HG03060 (cell line): ENCODE results near the gene LY6G6F.
A peak's percentile ranks its signal among the peaks of the same experiment; 100 is the strongest.

ENCODE experiments used
- ATAC-seq: cut with Tn5 transposase; IDR thresholded peaks from one replicate; pipeline ENCODE4 v1.9.1; 2021; ENCODE audit warnings: low read depth, moderate number of reproducible peaks; ENCODE audit not compliant: unreplicated experiment

Gene LY6G6F

GRCh38 chr6:31722173-31722572 lies 15.5 kb downstream of the LY6G6F start:
- no peak for ATAC-seq

GRCh38 chr6:31723245-31723979 lies 16.7 kb downstream of the LY6G6F start, which contains the start of gene MPIG6B:
Gene MPIG6B (plus strand): TSS chr6:31723373. CDS start chr6:31723384, 11 bp downstream.
- ATAC-seq, result no peak

DNA sequence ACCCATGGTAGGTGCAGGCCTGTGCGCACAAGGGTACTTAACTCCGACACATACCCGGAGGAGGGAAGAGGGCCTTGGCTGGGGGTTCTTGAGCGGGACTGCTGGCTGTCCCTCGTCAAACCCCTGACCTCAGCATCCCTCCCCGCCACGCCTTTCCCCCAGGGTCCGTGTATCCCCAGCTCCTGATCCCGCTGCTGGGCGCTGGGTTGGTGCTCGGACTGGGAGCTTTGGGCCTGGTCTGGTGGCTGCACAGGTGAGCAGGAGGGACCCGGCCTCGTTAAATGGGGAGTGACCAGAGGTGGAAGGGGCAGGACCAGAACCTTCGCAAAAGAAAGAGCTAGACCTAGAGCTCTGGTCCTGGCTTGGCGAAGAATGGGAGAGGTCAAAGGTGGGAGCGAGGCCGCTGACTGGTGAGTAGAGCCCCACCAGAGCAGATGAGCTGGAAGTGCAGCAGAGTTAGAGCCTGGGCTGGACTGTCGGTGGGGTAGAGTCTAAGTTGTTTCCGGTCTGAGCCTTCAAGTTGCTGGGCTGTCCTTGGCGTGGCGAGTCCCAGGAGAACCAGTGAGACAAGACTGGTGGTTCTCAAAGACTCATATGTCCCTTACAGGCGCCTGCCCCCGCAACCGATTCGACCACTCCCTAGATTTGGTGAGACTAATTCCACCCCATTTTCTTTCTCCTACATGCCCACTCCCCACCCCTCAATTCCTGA lies 17.5 kb downstream of the LY6G6F start:
- ATAC-seq, result no peak

- no peak for ATAC-seq
Observed at GRCh38 chr6:31725502-31726350, 19.1 kb downstream of the LY6G6F start.

DNA sequence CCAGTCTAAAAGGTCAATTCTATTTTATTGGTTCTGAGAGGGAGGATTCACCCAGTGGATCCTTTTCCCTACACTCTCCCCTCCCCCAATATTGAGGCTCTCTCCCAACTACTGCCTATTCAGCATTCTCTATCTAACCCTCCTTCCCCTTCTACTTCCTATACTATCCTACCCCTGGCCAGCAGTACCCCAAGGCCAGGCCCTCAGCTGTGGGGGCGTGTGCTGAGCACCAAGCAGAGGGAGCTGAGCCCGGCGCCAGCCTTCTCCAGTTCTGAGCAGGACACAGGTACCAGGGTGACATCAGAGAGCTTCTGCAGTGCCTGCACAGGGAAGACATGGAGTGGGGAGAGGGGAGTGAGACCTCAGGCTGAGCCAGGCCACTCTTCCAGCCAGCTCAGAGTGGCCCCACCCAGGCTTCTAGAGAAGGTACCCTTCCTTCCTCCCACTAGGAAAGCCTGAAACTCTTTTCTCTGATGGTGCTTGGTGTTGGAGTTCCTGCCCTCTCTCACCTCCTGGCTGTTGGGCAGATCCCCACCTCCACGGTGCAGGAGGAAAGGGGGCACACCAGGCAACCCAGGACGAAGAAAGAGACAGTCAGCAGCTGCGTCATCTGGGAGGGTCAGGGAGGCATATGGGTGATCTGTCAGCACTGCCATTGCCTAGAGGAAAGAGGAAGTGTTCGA lies 20.5 kb downstream of the LY6G6F start:
- peak; percentile 42 for ATAC-seq

DNA sequence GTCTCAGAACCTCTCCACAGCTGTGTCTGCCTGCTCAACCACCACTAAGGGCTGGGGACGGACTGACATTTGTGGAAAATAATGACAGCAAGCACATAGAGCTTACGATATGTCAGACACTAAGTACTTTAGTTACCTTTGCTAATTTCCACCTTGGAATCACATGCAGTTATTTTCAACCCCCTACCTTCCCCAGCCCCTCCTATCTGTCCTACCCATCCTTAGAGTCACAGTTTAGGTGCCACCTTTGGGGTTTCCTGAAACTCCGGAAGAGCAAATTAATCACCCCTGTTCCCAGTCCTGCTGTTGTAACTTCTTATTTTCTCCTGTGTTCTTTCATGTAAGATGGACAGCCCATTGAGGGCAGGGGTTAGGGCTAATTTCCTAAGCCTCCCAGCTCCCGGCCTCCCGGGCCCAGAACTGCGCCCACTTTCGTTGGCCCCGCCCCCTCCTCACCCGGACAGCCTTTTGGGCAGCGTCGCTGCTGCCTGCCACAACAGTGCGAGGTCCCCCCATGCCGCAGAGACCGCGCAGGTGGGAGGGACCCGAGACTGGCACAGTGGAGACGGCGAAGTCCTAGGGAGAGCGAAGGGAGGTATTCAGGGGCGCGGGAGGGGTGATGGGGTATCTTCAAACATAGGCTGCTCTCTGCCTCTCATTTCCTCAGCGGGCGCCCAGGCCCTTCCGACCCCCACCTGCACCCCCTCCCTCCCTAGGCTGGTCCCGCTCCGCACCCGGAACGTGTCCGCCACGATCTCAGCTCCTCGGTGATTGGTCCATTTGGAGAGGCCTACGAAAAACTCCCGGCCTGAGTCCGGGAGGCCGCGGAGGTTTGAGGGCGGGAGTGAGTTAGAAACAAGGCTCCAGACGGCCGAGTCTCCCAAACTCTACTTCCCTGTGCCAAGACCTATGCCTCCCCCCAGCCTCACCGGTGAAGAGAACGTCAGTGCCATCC lies 21.3 kb downstream of the LY6G6F start:
- ATAC-seq, result no peak

GRCh38 chr6:31728767-31729514 lies 22.3 kb downstream of the LY6G6F start, which contains the start of gene DDAH2:
Gene DDAH2 (minus strand): TSS chr6:31729299. CDS start chr6:31729161, 138 bp downstream.
- ATAC-seq, result no peak

- ATAC-seq, result no peak
Observed at GRCh38 chr6:31729515-31729978, 22.9 kb downstream of the LY6G6F start.

- ATAC-seq, result no peak
Observed at GRCh38 chr6:31729979-31730630, 23.4 kb downstream of the LY6G6F start.

DNA sequence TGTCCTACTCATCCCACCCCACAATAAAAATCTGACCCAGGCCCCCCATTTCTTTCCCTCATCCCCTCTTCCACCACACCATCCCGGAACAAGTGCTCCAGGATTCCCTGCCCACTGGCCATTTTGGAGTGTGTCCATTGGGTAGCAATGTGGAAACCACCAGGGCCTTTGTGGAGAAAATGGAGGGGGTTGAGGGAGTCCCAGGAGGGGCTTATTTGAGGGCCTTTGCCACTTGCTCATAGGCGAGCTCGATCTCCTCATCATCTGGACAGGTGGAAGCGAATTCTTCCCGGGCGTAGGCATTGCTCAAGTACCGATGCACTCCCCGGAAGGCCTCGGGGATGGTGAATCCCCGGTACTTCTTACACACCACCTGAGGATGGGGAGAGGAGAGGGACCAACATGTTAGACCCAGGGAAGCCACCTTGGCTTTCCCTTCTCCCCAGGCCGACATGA lies 24.0 kb downstream of the LY6G6F start:
- no peak for ATAC-seq

- no peak for ATAC-seq
Observed at GRCh38 chr6:31732029-31732428, 25.4 kb downstream of the LY6G6F start.

DNA sequence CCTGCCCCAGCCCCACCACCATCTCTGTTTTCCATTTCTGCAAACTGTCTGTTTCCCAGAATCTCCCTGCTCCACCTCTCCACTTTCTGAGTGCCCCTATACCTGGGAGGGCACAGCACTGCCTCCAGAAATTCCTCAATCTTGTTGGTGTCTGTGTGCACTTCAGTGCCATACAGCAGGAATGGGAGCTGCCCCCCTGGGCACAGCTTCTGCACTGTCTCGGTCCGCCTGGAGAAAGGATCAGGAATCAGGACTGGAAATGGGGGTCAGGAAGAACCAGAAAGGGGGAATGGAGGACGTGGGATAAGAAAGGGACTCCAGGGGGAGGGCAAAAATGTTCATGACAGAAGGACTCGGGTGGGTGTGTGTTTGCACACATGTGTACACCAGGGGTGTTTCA lies 27.1 kb downstream of the LY6G6F start:
- no peak for ATAC-seq

GRCh38 chr6:31734247-31734820 lies 27.7 kb downstream of the LY6G6F start:
- no peak for ATAC-seq

- ATAC-seq, result no peak
Observed at GRCh38 chr6:31734821-31735406, 28.2 kb downstream of the LY6G6F start.

DNA sequence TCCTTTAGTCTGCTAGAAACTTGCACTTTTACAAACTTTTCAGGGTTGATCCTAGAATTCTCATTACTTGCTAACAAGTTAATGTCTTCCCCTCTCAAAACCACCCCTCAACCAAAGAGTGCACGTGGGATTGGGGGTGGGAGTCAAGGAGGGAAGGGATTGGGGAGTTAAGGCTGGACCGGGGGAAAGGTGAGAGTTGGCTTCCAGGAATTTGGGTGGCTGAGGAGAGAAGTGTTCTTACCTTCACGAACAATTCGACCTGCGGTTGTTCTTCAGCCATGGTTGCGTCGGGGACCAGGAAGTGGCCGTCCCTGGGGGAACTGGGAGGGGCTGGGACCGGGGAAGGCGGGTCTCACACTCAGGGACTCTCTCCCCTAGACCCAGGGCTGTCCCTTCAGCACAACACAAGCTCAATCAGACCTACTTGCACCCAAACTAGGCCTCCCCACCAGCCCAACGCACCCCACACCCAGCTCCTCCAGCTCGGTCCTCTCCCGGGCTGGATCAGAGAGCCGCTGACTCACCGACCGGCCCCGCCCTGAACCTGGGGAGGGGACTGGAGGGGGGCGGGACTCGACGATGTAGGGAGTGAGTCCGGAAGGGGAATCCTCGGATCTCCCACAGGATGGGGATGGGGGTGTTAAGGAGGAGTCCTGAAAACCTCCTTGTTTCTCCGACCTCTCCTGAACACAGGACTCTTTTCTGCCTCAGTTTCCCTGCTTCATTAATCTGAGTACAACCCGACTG lies 29.5 kb downstream of the LY6G6F start, which contains the start of gene CLIC1:
Gene CLIC1, minus strand, starts transcription at position 510 of the 747 bp plus-strand sequence. Its CDS starts 230 bp downstream, at position 280.
- ATAC-seq, result no peak

- ATAC-seq, result no peak
Observed at GRCh38 chr6:31736768-31737314, 30.2 kb downstream of the LY6G6F start.
